Esophagus muscularis mucosa (tissue), 4 donors: ENCODE results near the gene FBXO28. TPM values are rescaled to one million over a fixed set of nuclear protein-coding genes. Genes with fewer than 3 reads are reported as not detected.

Experiments used
- DNase-seq: peaks from one replicate; pipeline ENCODE4 v3.0.0-alpha.2; 2017; ENCODE audit errors: extremely low spot score
- H3K27ac ChIP-seq, 4 donors: fragments of 200-600 bp; sonication (generic); replicated peaks in 1 of 4; 1 replicate in 3 of 4; 2 replicates in 1 of 4; pipeline ENCODE4 v1.5.1; 2016 to 2019; ENCODE audit warnings: mild to moderate bottlenecking in 1 of 4
- H3K27me3 ChIP-seq, 4 donors: fragments of 200-600 bp; sonication (generic); one replicate each; pipeline versions ENCODE4 v1.5.1 to v1.6.0; 2016 to 2019
- H3K36me3 ChIP-seq, 4 donors: fragments of 200-600 bp; sonication (generic); one replicate each; pipeline ENCODE4 v1.5.1; 2016 to 2019
- H3K4me1 ChIP-seq, 4 donors: fragments of 200-600 bp; sonication (generic); one replicate each; pipeline ENCODE4 v1.5.1; 2016 to 2019
- H3K4me3 ChIP-seq, 4 donors: fragments of 200-600 bp; sonication (generic); 1 replicate in 2 of 4; 2 replicates in 2 of 4; pipeline ENCODE4 v1.5.1; 2016 to 2019; ENCODE audit warnings: mild to moderate bottlenecking in 4 of 4, moderate library complexity in 1 of 4
- H3K9me3 ChIP-seq, 4 donors: fragments of 200-600 bp; sonication (generic); 1 replicate in 3 of 4; 2 replicates in 1 of 4; pipeline ENCODE4 v1.5.1; 2016 to 2019
- EP300 ChIP-seq: sonication (generic); formaldehyde crosslinking; IDR thresholded peaks from one replicate; pipeline ENCODE4 v1.6.1; 2017; ENCODE audit warnings: antibody characterized with exemption
- POLR2A ChIP-seq: fragments of 450-650 bp; IDR thresholded peaks from one replicate; pipeline ENCODE4 v1.6.1; 2017; ENCODE audit warnings: antibody characterized with exemption, moderate library complexity, mild to moderate bottlenecking, low read depth
- POLR2AphosphoS5 ChIP-seq, 2 donors: sonication (generic); formaldehyde crosslinking; IDR thresholded peaks; one replicate each; pipeline ENCODE4 v1.6.1; 2017; ENCODE audit warnings: antibody characterized with exemption in 2 of 2
- WGBS: methylation state at CpG from one replicate; pipeline ENCODE4 v1.1.5; 2018; 5-methylcytosine and 5-hydroxymethylcytosine counted together
- intact Hi-C: fragments of 100-400 bp; cut with DNase I; formaldehyde crosslinking; loops from one replicate; pipeline ENCODE4 v1.15.1; 2023
- total RNA-seq, 4 donors: library from RNA; depleted of rRNA; stranded (reverse); fragments of >200 nt; gene quantifications; one replicate each; pipeline versions ENCODE4 v1.1.0 to v1.2.1, GENCODE V29; 2016
- TF ChIP-seq, protein P1 (sequence below), 3 experiments: fragments of 200-600 bp in 2 of 3; fragments of 450-650 bp in 1 of 3; sonication (generic) in 2 of 3; IDR thresholded peaks; one replicate each; pipeline ENCODE4 v1.5.1; 2017 to 2019; ENCODE audit warnings: antibody characterized with exemption in 3 of 3, mild to moderate bottlenecking in 2 of 3, moderate library complexity in 1 of 3

The FBXO28 gene
- total RNA-seq, 4 donors from 2014 or later = 23.1 to 29.8 (median 26.3) TPM

DNA sequence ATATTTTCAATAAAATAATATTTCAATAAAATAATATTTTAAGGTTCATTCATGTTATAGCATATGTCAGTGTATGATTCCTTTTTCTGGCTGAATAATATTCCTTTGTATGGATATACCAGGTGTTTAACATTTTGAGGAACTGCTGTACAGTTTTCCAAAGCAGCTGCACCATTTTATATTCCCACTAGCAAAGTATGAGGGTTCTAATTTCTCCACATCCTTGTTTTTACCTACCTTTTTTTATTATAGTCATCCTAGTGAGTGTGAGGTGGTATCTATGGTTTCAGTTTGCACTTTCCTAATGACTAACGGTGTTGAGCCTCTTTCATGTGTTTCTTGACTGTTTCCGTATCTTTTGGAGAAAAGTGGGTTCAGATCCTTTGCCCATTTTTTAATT is 74.4 kb downstream of the FBXO28 start:
- Histone ChIP-seq H3K27ac (no peak overlapping the region), H3K9me3 (no peaks in the 10 kb centered on the region), H3K4me1 (peaks cover 16 to 52% (median 47%) of the 10 kb centered on the region in 4 donors), H3K27me3 (no peaks in the 10 kb centered on the region), H3K36me3 (peaks cover 0 to 44% (median 29%) of the 10 kb centered on the region in 4 donors), H3K4me3 (no peak overlapping the region)
- TF ChIP-seq EP300 = no peak
- TF ChIP-seq, protein P1, sequence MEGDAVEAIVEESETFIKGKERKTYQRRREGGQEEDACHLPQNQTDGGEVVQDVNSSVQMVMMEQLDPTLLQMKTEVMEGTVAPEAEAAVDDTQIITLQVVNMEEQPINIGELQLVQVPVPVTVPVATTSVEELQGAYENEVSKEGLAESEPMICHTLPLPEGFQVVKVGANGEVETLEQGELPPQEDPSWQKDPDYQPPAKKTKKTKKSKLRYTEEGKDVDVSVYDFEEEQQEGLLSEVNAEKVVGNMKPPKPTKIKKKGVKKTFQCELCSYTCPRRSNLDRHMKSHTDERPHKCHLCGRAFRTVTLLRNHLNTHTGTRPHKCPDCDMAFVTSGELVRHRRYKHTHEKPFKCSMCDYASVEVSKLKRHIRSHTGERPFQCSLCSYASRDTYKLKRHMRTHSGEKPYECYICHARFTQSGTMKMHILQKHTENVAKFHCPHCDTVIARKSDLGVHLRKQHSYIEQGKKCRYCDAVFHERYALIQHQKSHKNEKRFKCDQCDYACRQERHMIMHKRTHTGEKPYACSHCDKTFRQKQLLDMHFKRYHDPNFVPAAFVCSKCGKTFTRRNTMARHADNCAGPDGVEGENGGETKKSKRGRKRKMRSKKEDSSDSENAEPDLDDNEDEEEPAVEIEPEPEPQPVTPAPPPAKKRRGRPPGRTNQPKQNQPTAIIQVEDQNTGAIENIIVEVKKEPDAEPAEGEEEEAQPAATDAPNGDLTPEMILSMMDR (IDR thresholded peaks at IDR 0.05) = no peak
- no peak for TF ChIP-seq POLR2AphosphoS5 (IDR thresholded peaks at IDR 0.05)
- intact Hi-C loops = loop anchor here (10.0 kb wide), 1 partner anchor 73 kb away; the partner anchor contains the start of gene FBXO28
- 98% methylated on average over 2 of the region's 2 CpGs for WGBS
- DNase-seq = no peak

DNA sequence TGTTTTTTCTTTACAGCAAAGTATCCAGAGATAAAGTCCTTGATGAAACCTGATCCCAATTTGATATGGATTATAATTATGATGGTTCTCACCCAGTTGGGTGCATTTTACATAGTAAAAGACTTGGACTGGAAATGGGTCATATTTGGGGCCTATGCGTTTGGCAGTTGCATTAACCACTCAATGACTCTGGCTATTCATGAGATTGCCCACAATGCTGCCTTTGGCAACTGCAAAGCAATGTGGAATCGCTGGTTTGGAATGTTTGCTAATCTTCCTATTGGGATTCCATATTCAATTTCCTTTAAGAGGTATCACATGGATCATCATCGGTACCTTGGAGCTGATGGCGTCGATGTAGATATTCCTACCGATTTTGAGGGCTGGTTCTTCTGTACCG is 75.7 kb downstream of the FBXO28 start:
- no peak for DNase-seq
- peaks cover 11 to 45% (median 41%) of the 10 kb centered on the region in 4 donors for H3K4me1 ChIP-seq
- intact Hi-C loops = loop anchor here (10.0 kb wide), 1 partner anchor 75 kb away; the partner anchor contains the start of gene FBXO28
- H3K4me3 ChIP-seq = no peak overlapping the region
- no peaks in the 10 kb centered on the region for H3K27me3 ChIP-seq
- TF ChIP-seq POLR2AphosphoS5 (IDR thresholded peaks at IDR 0.05) = no peak
- TF ChIP-seq, protein P1 (IDR thresholded peaks at IDR 0.05) = no peak
- no peak for TF ChIP-seq EP300
- TF ChIP-seq POLR2A = no peak
- no peak overlapping the region for H3K27ac ChIP-seq
- H3K36me3 ChIP-seq = peaks cover 0 to 55% (median 40%) of the 10 kb centered on the region in 4 donors
- WGBS = 95% methylated on average over 7 of the region's 7 CpGs
- H3K9me3 ChIP-seq = no peaks in the 10 kb centered on the region

DNA sequence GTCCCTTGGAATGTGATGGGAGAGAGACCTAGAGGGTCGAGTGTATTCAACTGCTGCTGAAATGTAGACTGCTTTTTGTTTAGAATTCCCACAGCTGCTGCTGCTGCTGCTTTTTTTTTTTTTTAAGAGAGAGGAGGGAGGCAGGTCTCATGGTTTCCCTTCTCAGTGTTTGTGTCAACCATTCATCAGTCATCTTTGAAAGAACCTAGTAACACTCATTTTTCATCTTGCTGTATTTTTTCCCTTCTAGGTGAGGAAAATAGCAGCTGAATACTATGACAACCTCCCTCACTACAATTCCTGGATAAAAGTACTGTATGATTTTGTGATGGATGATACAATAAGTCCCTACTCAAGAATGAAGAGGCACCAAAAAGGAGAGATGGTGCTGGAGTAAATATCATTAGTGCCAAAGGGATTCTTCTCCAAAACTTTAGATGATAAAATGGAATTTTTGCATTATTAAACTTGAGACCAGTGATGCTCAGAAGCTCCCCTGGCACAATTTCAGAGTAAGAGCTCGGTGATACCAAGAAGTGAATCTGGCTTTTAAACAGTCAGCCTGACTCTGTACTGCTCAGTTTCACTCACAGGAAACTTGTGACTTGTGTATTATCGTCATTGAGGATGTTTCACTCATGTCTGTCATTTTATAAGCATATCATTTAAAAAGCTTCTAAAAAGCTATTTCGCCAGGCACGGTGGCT is 78.3 kb downstream of the FBXO28 start:
- no peak overlapping the region for H3K4me3 ChIP-seq
- no peaks in the 10 kb centered on the region for H3K9me3 ChIP-seq
- H3K4me1 ChIP-seq = peaks cover 0 to 33% (median 24%) of the 10 kb centered on the region in 4 donors
- TF ChIP-seq POLR2AphosphoS5 (IDR thresholded peaks at IDR 0.05) (no peak), EP300 (no peak), POLR2A (no peak)
- TF ChIP-seq, protein P1 (IDR thresholded peaks at IDR 0.05) = no peak
- intact Hi-C loops = no loop called here
- peak overlapping the region in 1 of 4 donors; percentile 33 for H3K27ac ChIP-seq
- no peaks in the 10 kb centered on the region for H3K27me3 ChIP-seq
- 49% methylated on average over 5 of the region's 5 CpGs for WGBS
- H3K36me3 ChIP-seq = peaks cover 0 to 51% (median 45%) of the 10 kb centered on the region in 4 donors
- DNase-seq = no peak

DNA sequence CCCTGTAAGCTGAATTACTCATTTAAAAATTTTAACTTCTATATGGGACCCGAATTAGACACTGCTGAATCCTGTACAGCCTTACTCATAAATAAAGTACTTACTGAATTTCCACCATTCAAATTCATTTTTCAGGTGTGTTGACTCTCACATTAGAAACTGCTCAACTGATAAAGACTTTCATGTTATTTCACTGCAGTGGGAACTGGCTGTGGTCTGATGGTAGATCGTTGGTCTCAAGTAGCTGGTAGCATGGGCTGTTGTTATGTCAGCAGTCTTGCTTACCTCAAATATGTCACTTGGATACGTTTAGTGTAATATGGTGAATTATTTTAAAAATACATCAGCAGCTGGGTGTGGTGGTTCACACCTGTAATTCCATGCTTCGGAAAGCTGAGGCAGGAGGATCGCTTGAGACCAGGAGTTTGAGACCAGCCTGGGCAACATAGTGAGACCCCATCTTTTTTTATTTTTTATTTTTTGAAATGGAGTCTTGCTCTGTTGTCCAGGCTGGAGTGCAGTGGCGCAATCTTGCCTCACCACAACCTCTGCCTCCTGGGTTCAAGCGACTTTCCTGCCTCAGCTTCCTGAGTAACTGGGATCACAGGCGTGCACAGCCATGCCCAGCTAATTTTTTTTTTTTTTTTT is 79.5 kb downstream of the FBXO28 start:
- Histone ChIP-seq H3K4me1 (peaks cover 0 to 31% (median 21%) of the 10 kb centered on the region in 4 donors), H3K27ac (no peak overlapping the region), H3K9me3 (no peaks in the 10 kb centered on the region), H3K36me3 (peaks cover 0 to 51% (median 45%) of the 10 kb centered on the region in 4 donors), H3K4me3 (no peak overlapping the region), H3K27me3 (no peaks in the 10 kb centered on the region)
- intact Hi-C loops = no loop called here
- TF ChIP-seq, protein P1 (IDR thresholded peaks at IDR 0.05) = no peak
- no peak for TF ChIP-seq POLR2AphosphoS5 (IDR thresholded peaks at IDR 0.05)
- no peak for TF ChIP-seq EP300
- no peak for TF ChIP-seq POLR2A
- DNase-seq = no peak
- 90% methylated on average over 8 of the region's 8 CpGs for WGBS
